RCC 7860 (cell line): ENCODE measurements around the gene ATP13A5.

Experiments used
- DNase-seq: peaks from one replicate; pipeline ENCODE4 v3.0.0-alpha.2; 2015; ENCODE audit warnings: low spot score
- FAIRE-seq: peaks from 2 replicates; lab custom pipeline; 2012; peaks lifted over from hg19 to GRCh38; lab: Jason Lieb, UNC

The ATP13A5 gene

DNA sequence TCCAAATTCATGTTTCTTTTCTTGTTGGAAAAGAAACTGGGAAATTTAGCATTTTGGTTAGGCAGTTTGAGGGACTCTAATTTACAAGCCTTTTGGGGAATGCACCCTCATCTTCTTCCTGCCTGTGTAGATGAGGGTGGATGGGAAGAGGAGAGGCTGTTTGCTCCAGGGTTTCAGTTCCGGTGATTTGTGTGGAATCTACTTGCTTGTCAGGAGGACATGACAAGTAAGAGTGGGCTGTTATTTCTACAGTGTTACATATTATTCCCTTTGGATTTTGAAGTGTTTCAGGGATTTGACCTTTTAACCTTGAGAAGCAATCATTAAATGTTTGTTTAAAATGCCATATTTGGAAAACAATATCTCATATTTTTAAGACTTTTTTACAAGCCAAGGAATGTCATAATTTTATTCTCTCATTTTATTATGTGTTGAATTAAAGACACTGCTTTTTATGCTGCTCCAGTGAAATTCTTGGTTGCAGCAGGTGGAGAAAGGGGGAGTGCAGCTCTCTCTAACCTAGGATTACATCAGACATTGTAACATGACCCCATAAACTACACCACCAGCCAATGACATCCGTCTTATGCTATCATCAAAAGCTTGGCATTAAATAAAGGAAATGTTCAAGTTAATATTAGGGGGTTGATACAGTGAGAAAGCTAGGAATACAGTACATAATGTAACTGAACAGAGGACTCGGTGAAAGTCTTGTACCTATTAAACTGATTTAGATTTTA is 107.3 kb downstream of the ATP13A5 start:
- FAIRE-seq (no peak), DNase-seq (no peak)

- DNase-seq (no peak), FAIRE-seq (no peak)
Observed at GRCh38 chr3:193270451-193270850, 108.1 kb downstream of the ATP13A5 start.

DNA sequence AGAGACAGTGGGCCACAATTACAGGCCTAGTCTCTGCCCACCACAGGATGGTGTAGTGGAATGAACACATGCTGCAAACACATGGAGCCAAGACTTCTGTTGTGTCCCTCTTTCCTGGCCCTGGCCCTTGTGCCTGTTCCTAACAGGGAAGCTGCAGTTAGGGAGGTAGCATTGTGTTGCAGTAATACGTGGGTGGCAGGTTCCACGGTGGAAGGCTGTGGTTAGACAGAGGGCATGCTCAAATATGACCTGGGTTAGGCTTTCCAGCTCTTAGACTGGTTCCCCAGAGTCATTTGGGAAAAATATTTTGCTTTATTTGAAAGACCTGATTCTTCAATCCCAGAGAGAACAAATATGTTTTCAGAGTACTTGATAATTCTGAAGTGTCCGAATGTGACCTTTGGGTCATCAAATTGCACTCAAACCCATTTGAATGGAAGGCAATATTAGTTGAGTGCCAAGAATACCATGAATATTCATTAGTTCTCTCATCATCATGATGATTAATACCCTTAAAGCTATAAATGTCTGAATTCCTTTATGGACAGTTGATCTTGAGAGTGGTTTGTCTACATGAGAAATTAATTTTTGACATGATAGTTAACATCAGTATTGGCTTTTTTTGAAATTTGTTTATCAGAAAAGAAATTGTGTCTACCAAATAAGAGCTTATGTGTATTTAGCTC is 109.1 kb downstream of the ATP13A5 start:
- FAIRE-seq (no peak), DNase-seq (no peak)

DNA sequence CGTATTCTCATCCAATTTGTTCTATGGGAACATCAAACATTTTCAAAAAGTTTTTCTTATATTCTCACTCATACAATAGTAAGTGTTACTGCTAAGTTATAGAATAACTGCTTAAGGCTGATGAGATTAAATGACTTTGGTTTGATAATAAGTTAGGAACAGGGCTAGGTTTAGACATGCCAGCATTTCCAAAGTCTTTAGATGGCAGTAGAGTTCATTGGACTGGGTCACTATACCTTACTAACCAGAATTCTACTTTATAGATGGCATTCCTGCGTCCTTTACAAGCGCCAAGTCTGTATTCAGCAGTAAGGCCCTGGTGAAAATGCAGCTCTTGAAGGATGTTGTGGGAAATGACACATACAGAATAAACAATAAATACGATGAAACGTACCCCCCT is 115.8 kb downstream of the ATP13A5 start:
- no peak for DNase-seq
- FAIRE-seq = no peak

- no peak for DNase-seq
- FAIRE-seq = no peak
Observed at GRCh38 chr3:193261970-193262369, 116.6 kb downstream of the ATP13A5 start.

- no peak for DNase-seq
- no peak for FAIRE-seq
Observed at GRCh38 chr3:193253986-193254660, 124.4 kb downstream of the ATP13A5 start.

DNA sequence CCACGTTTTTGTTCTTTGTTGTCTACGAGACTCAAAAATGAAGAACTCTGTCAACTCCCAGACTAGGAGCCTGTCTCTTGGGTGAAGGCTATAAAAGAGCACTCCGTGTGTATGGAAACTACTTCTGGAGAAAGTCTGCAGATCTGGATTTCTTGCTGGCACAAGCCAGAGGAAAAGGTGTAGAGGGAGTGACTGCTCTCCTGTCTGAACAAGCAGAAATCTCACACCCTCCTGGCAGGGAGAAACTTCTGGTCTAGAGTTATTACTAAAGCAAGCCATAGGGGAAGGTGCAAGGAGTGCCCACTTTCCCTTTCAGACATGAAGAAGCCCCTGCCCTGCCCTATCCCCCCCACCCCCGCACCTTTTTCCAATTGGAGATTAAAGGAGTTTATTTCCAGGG is 128.1 kb downstream of the ATP13A5 start:
- DNase-seq (no peak), FAIRE-seq (no peak)

- DNase-seq = no peak
Observed at GRCh38 chr3:193248848-193249468, 129.6 kb downstream of the ATP13A5 start.

GRCh38 chr3:193243571-193243970 is 135.0 kb downstream of the ATP13A5 start:
- no peak for FAIRE-seq
- DNase-seq = no peak

More at GRCh38 chr3:193248848-193249468, 129.6 kb downstream of the ATP13A5 start:
- no peak for FAIRE-seq

GRCh38 chr3:193241716-193242115 is 136.8 kb downstream of the ATP13A5 start:
- no peak for FAIRE-seq
- no peak for DNase-seq

DNA sequence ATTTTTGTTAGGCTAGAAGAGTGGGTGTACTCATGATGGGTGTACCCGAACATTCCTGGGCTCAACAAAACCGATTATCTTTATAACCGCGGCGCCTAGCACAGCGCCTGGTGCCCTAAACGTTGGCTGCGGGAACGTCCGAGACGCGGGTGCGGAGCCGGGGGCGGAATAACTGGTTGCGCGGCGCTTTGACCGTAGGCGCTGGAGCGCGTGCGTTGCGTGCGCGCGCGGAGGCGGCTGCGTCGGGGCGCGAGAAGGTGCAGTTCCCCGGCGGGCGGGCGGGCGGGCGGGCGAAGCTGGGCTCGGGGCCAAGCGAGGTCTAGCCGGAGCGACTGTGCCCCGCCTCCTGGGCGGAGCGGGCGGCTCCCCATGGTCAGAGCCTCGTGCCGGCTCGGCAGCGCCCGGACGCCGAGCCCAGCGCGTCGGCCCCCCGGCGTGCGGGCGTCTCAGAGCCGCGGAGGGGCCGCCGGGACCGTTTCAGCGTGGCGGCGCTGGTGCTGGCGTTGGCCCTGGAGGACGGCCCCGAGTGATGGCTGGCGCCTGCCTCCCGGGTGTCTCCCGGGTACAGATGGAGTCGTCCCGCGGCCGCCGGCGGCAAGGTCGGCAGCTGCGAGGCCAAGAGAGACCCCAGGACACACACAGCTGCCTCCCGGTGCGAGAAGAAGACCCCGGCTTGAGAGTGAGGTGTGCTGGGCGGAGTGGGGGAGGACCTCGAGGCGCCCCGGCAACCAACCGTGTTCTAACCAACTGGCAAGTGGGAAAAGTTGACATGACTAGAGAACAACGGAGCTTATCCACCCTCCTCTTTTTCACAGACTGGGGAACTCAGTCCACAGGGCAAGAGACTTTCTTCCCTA is 137.5 kb downstream of the ATP13A5 start, which contains the start of gene PLAAT1:
TSS of gene PLAAT1 (plus strand) at position 373 of the 857 bp plus-strand sequence. CDS start 14,429 bp downstream, outside the sequence.
- DNase-seq (peak; percentile 54), FAIRE-seq (no peak)

- DNase-seq (no peak), FAIRE-seq (no peak)
Observed at GRCh38 chr3:193240436-193240849, 138.1 kb downstream of the ATP13A5 start.

DNA sequence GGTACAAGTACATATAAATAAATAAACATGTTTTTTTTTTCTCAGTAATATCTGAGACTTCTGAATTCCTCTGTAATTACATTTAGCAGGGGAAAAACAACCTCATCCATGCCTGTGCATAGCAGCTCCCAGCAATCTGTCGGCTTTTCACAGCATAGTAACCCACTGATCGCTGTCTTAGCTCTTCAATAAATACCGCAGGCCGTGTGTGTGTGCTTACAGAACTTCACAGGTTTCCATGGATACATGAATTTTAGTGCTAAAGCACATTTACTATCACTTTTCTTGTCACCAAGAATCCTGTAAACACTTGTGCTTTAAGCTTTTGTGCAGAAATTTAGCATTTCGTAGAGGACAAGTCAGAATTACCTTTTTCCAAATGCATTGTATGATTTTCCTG is 141.5 kb downstream of the ATP13A5 start:
- DNase-seq = no peak
- no peak for FAIRE-seq

DNA sequence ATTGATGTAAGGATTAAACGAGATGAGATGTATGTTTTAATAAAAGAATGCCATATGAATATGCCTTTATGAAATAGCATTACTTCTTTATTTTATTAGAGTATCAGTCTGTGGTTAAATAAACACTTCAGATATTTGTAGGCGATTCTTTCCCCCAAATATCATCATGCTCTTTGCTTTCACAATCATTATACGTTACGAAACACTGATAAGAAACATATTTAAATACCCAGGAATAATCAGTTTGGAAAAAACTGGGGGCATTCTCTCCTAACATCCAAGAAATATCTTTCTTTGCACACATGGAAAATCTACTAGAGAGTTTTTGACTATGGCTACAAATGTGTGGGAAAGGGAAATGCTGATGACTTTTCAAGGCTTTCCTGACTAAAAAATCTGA is 142.0 kb downstream of the ATP13A5 start:
- FAIRE-seq (no peak), DNase-seq (no peak)

GRCh38 chr3:193231201-193231600 is 147.4 kb downstream of the ATP13A5 start:
- DNase-seq (no peak), FAIRE-seq (no peak)

DNA sequence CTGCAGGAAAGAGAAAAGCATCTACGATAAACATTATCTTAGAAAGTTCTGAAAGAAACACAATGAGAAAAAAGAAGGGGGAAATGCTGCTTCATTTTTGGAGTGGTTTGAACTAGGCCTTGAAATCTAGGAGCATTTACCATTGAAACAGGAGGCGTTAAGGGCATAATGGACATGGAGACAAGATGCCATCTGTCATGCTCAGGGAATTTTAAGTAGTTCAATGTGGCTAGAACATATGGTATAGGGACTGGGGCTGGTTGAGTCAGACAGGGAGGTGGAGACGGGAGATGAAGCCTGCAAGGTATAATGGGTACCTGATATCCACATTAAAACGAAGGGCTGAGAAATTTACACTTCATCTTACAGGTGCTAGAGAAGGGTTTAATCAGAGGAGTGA is 147.9 kb downstream of the ATP13A5 start:
- DNase-seq = no peak
- FAIRE-seq = no peak

GRCh38 chr3:193229851-193230420 is 148.6 kb downstream of the ATP13A5 start:
- FAIRE-seq = no peak
- no peak for DNase-seq

- no peak for FAIRE-seq
Observed at GRCh38 chr3:193228206-193228605, 150.3 kb downstream of the ATP13A5 start.

DNA sequence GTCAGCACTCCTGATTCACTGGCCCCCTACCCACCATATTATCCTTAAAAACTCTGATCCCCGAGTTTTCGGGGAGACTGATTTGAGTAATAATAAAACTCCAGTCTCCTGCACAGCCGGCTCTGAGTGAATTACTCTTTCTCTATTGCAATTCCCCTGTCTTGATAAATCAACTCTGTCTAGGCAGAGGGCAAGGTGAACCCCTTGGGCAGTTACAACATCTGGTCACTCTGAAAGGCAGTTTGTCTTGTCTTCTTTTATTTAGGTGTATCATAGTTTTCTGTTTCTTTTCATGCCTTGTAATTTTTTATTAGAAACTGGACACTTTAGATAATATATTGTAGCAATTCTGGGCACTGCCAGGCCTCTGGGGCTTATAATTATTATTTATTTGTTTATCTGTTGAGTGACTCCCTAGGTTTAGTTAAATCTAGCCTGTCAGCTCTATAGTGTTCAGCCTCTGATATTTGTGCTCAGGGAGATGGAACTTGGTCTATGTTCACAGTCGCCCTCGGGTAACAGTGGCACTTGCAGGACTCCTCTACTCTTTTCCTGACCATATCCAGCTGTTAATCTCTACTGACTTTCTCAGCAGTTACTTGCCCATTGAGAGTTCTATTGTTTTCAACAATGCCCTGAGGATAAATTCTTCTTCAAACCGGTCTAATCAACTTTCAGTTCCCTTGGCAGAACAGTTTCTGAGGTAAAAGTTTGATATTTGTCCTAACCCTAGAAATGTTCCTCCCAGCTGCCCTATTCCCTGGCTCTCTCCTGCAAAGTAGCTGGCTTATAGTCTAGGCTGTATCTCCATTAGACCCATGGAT is 153.0 kb downstream of the ATP13A5 start:
- no peak for FAIRE-seq

More at GRCh38 chr3:193228206-193228605, 150.3 kb downstream of the ATP13A5 start:
- no peak for DNase-seq

More for the DNA sequence above, 153.0 kb downstream of the ATP13A5 start:
- DNase-seq = no peak
